ENCODE results near the gene RPS6KA4.

DNA sequence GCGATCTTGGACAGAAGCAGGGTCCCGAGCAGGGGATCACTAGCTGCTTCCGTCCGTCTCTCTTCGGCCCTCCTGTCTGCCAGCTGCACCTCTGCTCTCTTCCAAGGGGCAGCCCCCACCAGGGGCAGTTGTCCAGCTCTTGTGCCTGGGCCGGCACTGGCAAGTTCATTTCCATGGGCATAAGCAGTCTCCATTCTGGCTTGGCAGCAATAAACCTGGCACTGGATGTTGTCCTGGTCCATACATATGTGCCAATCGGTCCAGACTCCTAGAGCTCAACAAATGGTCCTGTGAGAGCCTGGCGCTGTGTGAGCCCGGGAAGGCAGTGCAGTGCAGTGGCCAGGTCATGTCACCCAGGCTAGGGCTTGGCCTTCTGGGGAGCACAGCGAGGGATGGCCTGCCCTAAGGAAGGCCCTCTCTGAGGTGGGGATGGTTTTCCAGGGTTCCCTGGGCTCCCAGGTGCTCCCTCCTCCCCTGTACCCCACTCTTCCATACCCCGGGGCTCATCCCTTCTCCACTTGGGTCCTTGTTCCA, 60.4 kb downstream of the RPS6KA4 start:
- TF ChIP-seq, protein P1, sequence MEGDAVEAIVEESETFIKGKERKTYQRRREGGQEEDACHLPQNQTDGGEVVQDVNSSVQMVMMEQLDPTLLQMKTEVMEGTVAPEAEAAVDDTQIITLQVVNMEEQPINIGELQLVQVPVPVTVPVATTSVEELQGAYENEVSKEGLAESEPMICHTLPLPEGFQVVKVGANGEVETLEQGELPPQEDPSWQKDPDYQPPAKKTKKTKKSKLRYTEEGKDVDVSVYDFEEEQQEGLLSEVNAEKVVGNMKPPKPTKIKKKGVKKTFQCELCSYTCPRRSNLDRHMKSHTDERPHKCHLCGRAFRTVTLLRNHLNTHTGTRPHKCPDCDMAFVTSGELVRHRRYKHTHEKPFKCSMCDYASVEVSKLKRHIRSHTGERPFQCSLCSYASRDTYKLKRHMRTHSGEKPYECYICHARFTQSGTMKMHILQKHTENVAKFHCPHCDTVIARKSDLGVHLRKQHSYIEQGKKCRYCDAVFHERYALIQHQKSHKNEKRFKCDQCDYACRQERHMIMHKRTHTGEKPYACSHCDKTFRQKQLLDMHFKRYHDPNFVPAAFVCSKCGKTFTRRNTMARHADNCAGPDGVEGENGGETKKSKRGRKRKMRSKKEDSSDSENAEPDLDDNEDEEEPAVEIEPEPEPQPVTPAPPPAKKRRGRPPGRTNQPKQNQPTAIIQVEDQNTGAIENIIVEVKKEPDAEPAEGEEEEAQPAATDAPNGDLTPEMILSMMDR (conservative IDR thresholded peaks at IDR 0.05; ENCODE audit: low read length): no peak
- no peak for TF ChIP-seq EZH2phosphoT487 (IDR thresholded peaks at IDR 0.05; ENCODE audit: borderline replicate concordance, low read depth, low read length)

All from OCI-LY7 (cell line).